ENCODE results near the gene POU2AF3. TPM values are rescaled to one million over a fixed set of nuclear protein-coding genes. Genes with fewer than 3 reads are reported as not detected.

POU2AF3 gene
- total and polyA plus RNA-seq, 8 donors, result 1.1 to 15.7 (median 2.2) TPM

DNA sequence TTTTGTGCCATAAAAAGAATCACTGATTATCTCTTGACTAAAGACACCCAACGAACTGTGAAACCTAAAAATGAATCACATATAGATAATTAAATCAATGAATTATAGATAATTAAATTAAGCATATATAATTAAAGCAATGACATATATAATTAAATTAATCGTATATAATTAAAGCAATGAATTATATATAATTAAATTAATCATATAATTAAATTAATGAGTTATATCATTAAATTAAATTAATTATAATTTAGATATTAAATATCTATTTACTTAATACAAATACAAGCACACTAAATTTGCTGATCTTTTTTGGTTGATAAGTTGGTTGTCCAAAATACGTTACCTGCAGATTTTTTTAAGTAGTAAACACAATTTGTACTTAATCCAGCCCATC lies 49.8 kb downstream of the POU2AF3 start:
- ATAC-seq, result no peak
- Histone ChIP-seq H3K36me3 (no peaks in the 10 kb centered on the region), H3K27me3 (no peaks in the 10 kb centered on the region), H3K4me1 (peaks cover 1 to 18% (median 15%) of the 10 kb centered on the region in 3 donors), H3K4me3 (no peak overlapping the region), H3K9me3 (no peaks in the 10 kb centered on the region), H3K27ac (no peak overlapping the region)
- WGBS, 2 donors, result 63 to 78% methylated on average over 3 of the region's 3 CpGs
- FAIRE-seq, result peak; percentile 98
- TF ChIP-seq, protein P1, sequence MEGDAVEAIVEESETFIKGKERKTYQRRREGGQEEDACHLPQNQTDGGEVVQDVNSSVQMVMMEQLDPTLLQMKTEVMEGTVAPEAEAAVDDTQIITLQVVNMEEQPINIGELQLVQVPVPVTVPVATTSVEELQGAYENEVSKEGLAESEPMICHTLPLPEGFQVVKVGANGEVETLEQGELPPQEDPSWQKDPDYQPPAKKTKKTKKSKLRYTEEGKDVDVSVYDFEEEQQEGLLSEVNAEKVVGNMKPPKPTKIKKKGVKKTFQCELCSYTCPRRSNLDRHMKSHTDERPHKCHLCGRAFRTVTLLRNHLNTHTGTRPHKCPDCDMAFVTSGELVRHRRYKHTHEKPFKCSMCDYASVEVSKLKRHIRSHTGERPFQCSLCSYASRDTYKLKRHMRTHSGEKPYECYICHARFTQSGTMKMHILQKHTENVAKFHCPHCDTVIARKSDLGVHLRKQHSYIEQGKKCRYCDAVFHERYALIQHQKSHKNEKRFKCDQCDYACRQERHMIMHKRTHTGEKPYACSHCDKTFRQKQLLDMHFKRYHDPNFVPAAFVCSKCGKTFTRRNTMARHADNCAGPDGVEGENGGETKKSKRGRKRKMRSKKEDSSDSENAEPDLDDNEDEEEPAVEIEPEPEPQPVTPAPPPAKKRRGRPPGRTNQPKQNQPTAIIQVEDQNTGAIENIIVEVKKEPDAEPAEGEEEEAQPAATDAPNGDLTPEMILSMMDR (IDR thresholded peaks at IDR 0.05), result no peak
- intact Hi-C loops (cut with DNase I), result no loop called here
- no peak for DNase-seq

DNA sequence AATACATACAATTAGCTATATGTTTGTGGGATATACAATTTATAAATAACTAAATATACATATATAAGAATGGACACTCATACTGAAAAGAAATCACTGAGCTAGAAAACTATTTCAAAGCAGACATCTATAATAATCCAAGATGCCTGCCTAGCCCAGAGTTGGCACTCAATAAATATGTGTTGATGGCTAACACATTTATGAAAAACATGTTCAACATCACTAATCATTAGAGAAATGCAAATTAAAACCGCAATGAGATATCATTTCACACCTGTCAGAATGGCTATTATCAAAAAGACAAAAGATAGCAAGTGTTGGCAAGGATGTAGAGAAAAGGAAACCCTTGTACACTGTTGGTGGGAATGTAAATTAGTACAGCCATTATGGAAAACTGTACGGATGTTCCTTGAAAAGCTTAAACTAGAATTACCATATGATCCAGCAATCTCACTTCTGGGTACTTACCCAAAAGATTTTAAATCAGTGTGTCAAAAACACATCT lies 50.9 kb downstream of the POU2AF3 start:
- Histone ChIP-seq H3K27me3 (no peaks in the 10 kb centered on the region), H3K4me1 (peaks cover 7 to 29% (median 21%) of the 10 kb centered on the region in 3 donors), H3K27ac (no peak overlapping the region), H3K36me3 (no peaks in the 10 kb centered on the region), H3K9me3 (no peaks in the 10 kb centered on the region), H3K4me3 (no peak overlapping the region)
- TF ChIP-seq, protein P1 (IDR thresholded peaks at IDR 0.05), result no peak
- WGBS, 2 donors, result 29 to 37% methylated on average over 2 of the region's 2 CpGs
- DNase-seq, result no peak
- no peak for ATAC-seq
- FAIRE-seq, result no peak
- intact Hi-C loops (cut with DNase I), result no loop called here

DNA sequence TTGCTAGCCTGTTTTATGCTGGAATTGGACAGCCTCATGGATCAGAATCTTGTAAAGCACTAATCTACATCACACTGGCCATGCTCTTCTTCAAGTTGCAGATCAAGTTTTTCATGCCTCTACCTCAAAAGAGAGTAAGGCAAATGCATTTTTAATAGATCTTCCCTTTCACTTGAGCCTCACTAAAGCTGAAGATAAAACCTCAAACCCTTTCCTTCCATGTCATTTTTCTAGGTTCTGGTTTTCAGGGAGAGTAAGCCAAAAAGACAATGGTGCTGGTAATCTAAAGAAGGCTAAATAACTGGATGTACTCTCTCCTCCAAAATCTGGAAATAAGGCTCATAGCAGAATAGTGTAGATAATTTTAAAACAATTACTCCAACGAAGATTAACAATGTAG lies 52.5 kb downstream of the POU2AF3 start:
- no peak overlapping the region for H3K4me3 ChIP-seq
- TF ChIP-seq, protein P1 (IDR thresholded peaks at IDR 0.05), result no peak
- peak overlapping the region in 2 of 4 donors; percentile 17 to 30 for H3K27ac ChIP-seq
- no peak for FAIRE-seq
- DNase-seq, result no peak
- no peaks in the 10 kb centered on the region for H3K36me3 ChIP-seq
- H3K4me1 ChIP-seq, result peaks cover 7 to 32% (median 23%) of the 10 kb centered on the region in 3 donors
- no peak for ATAC-seq
- H3K27me3 ChIP-seq, result no peaks in the 10 kb centered on the region
- H3K9me3 ChIP-seq, result no peaks in the 10 kb centered on the region
- WGBS, 2 donors, result 68 to 69% methylated on average over 1 of the region's 1 CpG
- intact Hi-C loops (cut with DNase I), result loop anchor here in 1 of 3 donors (10.0 kb wide), 1 partner anchor 46 kb away; no protein-coding TSS in a partner anchor

DNA sequence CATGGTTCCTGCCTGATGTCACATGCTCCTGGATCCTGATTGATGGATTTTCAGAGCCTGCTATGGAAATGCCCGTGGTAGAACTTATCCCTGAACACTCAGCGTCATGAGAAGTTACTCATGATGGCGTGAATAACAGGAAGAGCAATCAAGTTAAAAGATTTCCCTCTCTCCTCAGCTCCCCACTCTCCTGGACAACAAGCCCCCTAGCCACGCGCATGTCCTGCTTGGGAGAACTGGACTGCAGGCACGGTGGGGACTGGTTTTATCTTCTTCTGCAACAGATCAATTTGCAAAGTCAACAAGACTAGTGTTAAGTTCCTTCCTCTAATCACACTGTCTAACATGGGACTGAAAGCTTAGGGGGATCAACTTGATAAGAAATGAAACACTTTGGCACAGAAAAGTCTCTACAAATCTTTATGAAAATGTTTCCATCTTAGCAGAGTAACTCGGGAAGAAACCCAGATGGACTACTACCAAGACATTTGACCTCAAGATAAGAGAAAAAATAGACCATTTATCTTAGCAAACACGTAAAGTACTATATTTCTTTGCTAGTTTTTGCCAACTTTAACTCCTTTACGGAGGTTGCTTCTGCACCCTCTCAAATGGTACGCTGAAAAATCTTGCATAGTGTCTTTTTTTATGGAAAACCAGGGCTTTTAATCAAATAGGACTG lies 53.2 kb downstream of the POU2AF3 start:
- TF ChIP-seq, protein P1 (IDR thresholded peaks at IDR 0.05), result no peak
- DNase-seq, result no peak
- no peak for FAIRE-seq
- peaks cover 7 to 32% (median 29%) of the 10 kb centered on the region in 3 donors for H3K4me1 ChIP-seq
- intact Hi-C loops (cut with DNase I), result loop anchor here in 1 of 3 donors (10.0 kb wide), 1 partner anchor 47 kb away; no protein-coding TSS in a partner anchor
- no peaks in the 10 kb centered on the region for H3K9me3 ChIP-seq
- no peaks in the 10 kb centered on the region for H3K27me3 ChIP-seq
- H3K36me3 ChIP-seq, result no peaks in the 10 kb centered on the region
- peak in 3 of 4 donors; percentile 3 to 43 (median 9) for ATAC-seq
- no peak overlapping the region for H3K4me3 ChIP-seq
- WGBS, 2 donors, result 6 to 13% methylated on average over 10 of the region's 10 CpGs
- peak overlapping the region in 2 of 4 donors; percentile 17 to 30 for H3K27ac ChIP-seq
